NCI-H2081 treated with DMSO at 0.1 percent for 48 hours (cell line): Measurements from ENCODE around the gene TMTC1.

Experiments used
- DNase-seq: peaks from one replicate; lab custom pipeline; 2025; lab: John Stamatoyannopoulos, UW

Gene TMTC1

GRCh38 chr12:29537298-29537697 is 246.4 kb downstream of the TMTC1 start:
- DNase-seq, result no peak

- DNase-seq, result no peak
These were observed 248.8 kb downstream of the TMTC1 start for GRCh38 chr12:29534935-29535334.

GRCh38 chr12:29533815-29534489 is 249.8 kb downstream of the TMTC1 start:
- DNase-seq, result no peak

GRCh38 chr12:29531471-29531870 is 252.3 kb downstream of the TMTC1 start:
- DNase-seq, result no peak

GRCh38 chr12:29530436-29530835 is 253.3 kb downstream of the TMTC1 start:
- DNase-seq, result no peak

- no peak for DNase-seq
These were observed 255.6 kb downstream of the TMTC1 start for GRCh38 chr12:29528161-29528560.

GRCh38 chr12:29521951-29522350 is 261.8 kb downstream of the TMTC1 start:
- no peak for DNase-seq

- no peak for DNase-seq
These were observed 264.1 kb downstream of the TMTC1 start for GRCh38 chr12:29519585-29520182.

GRCh38 chr12:29518407-29518806 is 265.3 kb downstream of the TMTC1 start:
- DNase-seq, result no peak

GRCh38 chr12:29517264-29517663 is 266.5 kb downstream of the TMTC1 start:
- DNase-seq, result no peak

- DNase-seq, result no peak
These were observed 267.3 kb downstream of the TMTC1 start for GRCh38 chr12:29516431-29516875.

- no peak for DNase-seq
These were observed 273.1 kb downstream of the TMTC1 start for GRCh38 chr12:29510591-29511185.

GRCh38 chr12:29509503-29509902 is 274.2 kb downstream of the TMTC1 start:
- DNase-seq, result no peak

- DNase-seq, result no peak
These were observed 274.8 kb downstream of the TMTC1 start for GRCh38 chr12:29508949-29509348.

- DNase-seq, result no peak
These were observed 278.6 kb downstream of the TMTC1 start for GRCh38 chr12:29505122-29505521.

GRCh38 chr12:29503283-29503682 is 280.5 kb downstream of the TMTC1 start:
- no peak for DNase-seq

GRCh38 chr12:29499235-29499634 is 284.5 kb downstream of the TMTC1 start:
- DNase-seq, result no peak

GRCh38 chr12:29497588-29497987 is 286.2 kb downstream of the TMTC1 start, which contains the start of gene OVCH1:
TSS of gene OVCH1 (minus strand) at chr12:29497686. CDS start at chr12:29497686, 0 bp downstream.
- DNase-seq, result no peak

GRCh38 chr12:29492891-29493290 is 290.9 kb downstream of the TMTC1 start:
- no peak for DNase-seq

GRCh38 chr12:29486972-29487371 is 296.8 kb downstream of the TMTC1 start:
- no peak for DNase-seq

GRCh38 chr12:29463198-29463597 is 320.5 kb downstream of the TMTC1 start:
- DNase-seq, result no peak

- DNase-seq, result no peak
These were observed 323.7 kb downstream of the TMTC1 start for GRCh38 chr12:29460082-29460481.

- DNase-seq, result no peak
These were observed 328.7 kb downstream of the TMTC1 start for GRCh38 chr12:29455087-29455486.
